Stomach (tissue), 4 donors: ENCODE data around the gene LSAMP.
"Not testable (repeated sequence)": the region's sequence is repeated elsewhere in the genome, so short reads cannot be mapped to it uniquely, and the experiment has no call there.

Experiments used
- EP300 ChIP-seq: sonication (generic); formaldehyde crosslinking; IDR thresholded peaks from one replicate; pipeline ENCODE4 v1.6.1; 2017; ENCODE audit warnings: antibody characterized with exemption
- POLR2A ChIP-seq, 4 donors: fragments of 450-650 bp; IDR thresholded peaks; one replicate each; pipeline ENCODE4 v1.6.1; 2016; ENCODE audit warnings: antibody characterized with exemption in 4 of 4, control low read depth in 2 of 4, mild to moderate bottlenecking in 1 of 4, moderate library complexity in 1 of 4
- POLR2AphosphoS5 ChIP-seq, 3 donors: sonication (generic); formaldehyde crosslinking; IDR thresholded peaks; one replicate each; pipeline ENCODE4 v1.6.1; 2016; ENCODE audit warnings: antibody characterized with exemption in 3 of 3
- TF ChIP-seq, protein P1 (sequence below), 7 experiments: fragments of 450-650 bp in 4 of 7; fragments of 200-600 bp in 3 of 7; sonication (generic) in 3 of 7; IDR thresholded peaks; one replicate each; pipeline ENCODE4 v1.5.1; 2016 to 2019; ENCODE audit warnings: antibody characterized with exemption in 7 of 7, control low read depth in 2 of 7, mild to moderate bottlenecking in 1 of 7

DNA sequence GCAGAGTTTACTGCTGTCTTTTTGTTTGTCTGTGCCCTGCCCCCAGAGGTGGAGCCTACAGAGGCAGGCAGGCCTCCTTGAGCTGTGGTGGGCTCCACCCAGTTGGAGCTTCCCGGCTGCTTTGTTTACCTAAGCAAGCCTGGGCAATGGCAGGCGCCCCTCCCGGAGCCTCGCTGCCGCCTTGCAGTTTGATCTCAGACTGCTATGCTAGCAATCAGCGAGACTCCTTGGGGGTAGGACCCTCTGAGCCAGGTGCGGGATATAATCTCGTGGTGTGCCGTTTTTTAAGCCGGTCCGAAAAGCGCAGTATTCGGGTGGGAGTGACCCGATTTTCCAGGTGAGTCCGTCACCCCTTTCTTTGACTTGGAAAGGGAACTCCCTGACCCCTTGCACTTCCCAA lies 236.5 kb downstream of the LSAMP start:
- TF ChIP-seq POLR2AphosphoS5 (IDR thresholded peaks at IDR 0.05); POLR2A (IDR thresholded peaks at IDR 0.05); EP300: not testable (repeated sequence)
- TF ChIP-seq, protein P1, sequence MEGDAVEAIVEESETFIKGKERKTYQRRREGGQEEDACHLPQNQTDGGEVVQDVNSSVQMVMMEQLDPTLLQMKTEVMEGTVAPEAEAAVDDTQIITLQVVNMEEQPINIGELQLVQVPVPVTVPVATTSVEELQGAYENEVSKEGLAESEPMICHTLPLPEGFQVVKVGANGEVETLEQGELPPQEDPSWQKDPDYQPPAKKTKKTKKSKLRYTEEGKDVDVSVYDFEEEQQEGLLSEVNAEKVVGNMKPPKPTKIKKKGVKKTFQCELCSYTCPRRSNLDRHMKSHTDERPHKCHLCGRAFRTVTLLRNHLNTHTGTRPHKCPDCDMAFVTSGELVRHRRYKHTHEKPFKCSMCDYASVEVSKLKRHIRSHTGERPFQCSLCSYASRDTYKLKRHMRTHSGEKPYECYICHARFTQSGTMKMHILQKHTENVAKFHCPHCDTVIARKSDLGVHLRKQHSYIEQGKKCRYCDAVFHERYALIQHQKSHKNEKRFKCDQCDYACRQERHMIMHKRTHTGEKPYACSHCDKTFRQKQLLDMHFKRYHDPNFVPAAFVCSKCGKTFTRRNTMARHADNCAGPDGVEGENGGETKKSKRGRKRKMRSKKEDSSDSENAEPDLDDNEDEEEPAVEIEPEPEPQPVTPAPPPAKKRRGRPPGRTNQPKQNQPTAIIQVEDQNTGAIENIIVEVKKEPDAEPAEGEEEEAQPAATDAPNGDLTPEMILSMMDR (IDR thresholded peaks at IDR 0.05) = not testable (repeated sequence)
